ENCODE measurements around the gene ARHGAP22.

GRCh38 chr10:48516911-48517310, 88.0 kb downstream of the ARHGAP22 start:
- TF ChIP-seq, protein P1, sequence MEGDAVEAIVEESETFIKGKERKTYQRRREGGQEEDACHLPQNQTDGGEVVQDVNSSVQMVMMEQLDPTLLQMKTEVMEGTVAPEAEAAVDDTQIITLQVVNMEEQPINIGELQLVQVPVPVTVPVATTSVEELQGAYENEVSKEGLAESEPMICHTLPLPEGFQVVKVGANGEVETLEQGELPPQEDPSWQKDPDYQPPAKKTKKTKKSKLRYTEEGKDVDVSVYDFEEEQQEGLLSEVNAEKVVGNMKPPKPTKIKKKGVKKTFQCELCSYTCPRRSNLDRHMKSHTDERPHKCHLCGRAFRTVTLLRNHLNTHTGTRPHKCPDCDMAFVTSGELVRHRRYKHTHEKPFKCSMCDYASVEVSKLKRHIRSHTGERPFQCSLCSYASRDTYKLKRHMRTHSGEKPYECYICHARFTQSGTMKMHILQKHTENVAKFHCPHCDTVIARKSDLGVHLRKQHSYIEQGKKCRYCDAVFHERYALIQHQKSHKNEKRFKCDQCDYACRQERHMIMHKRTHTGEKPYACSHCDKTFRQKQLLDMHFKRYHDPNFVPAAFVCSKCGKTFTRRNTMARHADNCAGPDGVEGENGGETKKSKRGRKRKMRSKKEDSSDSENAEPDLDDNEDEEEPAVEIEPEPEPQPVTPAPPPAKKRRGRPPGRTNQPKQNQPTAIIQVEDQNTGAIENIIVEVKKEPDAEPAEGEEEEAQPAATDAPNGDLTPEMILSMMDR (IDR thresholded peaks at IDR 0.05; ENCODE audit: low read length): no peak
- TF ChIP-seq EZH2 (optimal IDR thresholded peaks at IDR 0.05; ENCODE audit: low read depth, low read length) (no peak), EZH2phosphoT487 (IDR thresholded peaks at IDR 0.05; ENCODE audit: low read length) (no peak)

Measured in MM.1S (cell line).